Parathyroid adenoma (tissue), 2 donors: Measurements from ENCODE around the gene CPVL.

Experiments used
- H2AFZ ChIP-seq: fragments of 300-600 bp; sonication (generic); one replicate; pipeline ENCODE4 v1.7.0; 2017; ENCODE audit warnings: antibody characterized with exemption, mild to moderate bottlenecking
- H3K27ac ChIP-seq: fragments of 300-600 bp; sonication (generic); one replicate; pipeline ENCODE4 v1.7.0; 2017
- H3K27me3 ChIP-seq: fragments of 300-600 bp; sonication (generic); one replicate; pipeline ENCODE4 v1.7.0; 2017; ENCODE audit warnings: low read length; ENCODE audit not compliant: control insufficient read depth, insufficient read depth
- H3K36me3 ChIP-seq: fragments of 300-600 bp; sonication (generic); one replicate; pipeline ENCODE4 v1.7.0; 2017; ENCODE audit warnings: low read length; ENCODE audit not compliant: control insufficient read depth, insufficient read depth
- H3K4me1 ChIP-seq: fragments of 300-600 bp; sonication (generic); one replicate; pipeline ENCODE4 v1.7.0; 2017; ENCODE audit warnings: control low read depth
- H3K4me2 ChIP-seq: fragments of 300-600 bp; sonication (generic); one replicate; pipeline ENCODE4 v1.7.0; 2017; ENCODE audit warnings: low read length
- H3K4me3 ChIP-seq: fragments of 300-600 bp; sonication (generic); one replicate; pipeline ENCODE4 v1.7.0; 2017; ENCODE audit warnings: low read depth, low read length
- H3K79me2 ChIP-seq: fragments of 300-600 bp; sonication (generic); one replicate; pipeline ENCODE4 v1.7.0; 2017; ENCODE audit warnings: control low read depth
- H3K9ac ChIP-seq: fragments of 300-600 bp; sonication (generic); one replicate; pipeline ENCODE4 v1.7.0; 2017; ENCODE audit warnings: mild to moderate bottlenecking
- H3K9me3 ChIP-seq: fragments of 300-600 bp; sonication (generic); one replicate; pipeline ENCODE4 v1.7.0; 2017; ENCODE audit warnings: low read length; ENCODE audit not compliant: control insufficient read depth
- TF ChIP-seq, protein P1 (sequence below): fragments of 300-600 bp; sonication (generic); IDR thresholded peaks from one replicate; pipeline ENCODE4 v1.7.0; 2017; ENCODE audit warnings: antibody characterized with exemption, mild to moderate bottlenecking
- donor health status: primary hyperparathyroidism.

Gene CPVL

DNA sequence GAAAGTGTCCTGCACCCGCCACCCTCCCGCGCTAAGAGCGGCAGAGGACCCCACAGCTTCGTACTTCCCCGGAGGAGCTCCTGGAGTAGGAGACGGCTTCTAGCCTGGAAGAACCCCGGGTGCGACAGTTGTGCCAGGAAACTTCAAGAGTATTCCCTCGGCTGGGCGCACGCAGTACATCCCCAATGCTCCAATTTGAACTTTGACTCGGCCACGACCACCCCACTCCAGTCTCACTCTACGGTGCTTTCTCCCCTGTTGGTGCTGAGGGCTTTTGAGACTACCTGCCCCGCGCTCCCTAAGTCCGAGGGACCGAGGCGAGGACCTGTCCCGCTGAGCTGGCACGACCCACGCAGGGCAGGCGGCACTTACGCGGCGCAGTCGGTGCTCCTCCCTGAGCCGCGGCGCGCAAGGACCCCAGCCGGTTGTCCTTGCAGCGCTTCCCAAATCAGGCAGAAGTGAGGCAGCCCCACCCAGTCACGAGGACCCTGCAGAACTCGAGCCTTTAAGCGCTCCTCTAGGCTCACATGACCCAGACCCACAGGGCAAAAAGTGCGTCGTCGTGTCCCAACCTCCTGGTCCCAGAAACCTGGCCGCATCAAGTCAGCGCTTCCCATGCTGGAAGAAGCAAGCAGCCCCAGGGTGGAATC lies at the start of gene CPVL:
Gene CPVL (minus strand): TSS at position 481 of the 650 bp plus-strand sequence. CDS start 25,476 bp downstream, outside the sequence.
- no peaks in the 10 kb centered on the region for H3K9me3 ChIP-seq
- H3K27me3 ChIP-seq, result peaks cover 3% of the 10 kb centered on the region
- no peak within 1 kb of the TSS for H3K27ac ChIP-seq
- H3K4me2 ChIP-seq, result peak within 1 kb of the TSS; percentile 69
- H3K36me3 ChIP-seq, result no peaks in the 10 kb centered on the region
- H2AFZ ChIP-seq, result peak within 1 kb of the TSS; percentile 46
- H3K4me3 ChIP-seq, result peak within 1 kb of the TSS; percentile 3
- TF ChIP-seq, protein P1, sequence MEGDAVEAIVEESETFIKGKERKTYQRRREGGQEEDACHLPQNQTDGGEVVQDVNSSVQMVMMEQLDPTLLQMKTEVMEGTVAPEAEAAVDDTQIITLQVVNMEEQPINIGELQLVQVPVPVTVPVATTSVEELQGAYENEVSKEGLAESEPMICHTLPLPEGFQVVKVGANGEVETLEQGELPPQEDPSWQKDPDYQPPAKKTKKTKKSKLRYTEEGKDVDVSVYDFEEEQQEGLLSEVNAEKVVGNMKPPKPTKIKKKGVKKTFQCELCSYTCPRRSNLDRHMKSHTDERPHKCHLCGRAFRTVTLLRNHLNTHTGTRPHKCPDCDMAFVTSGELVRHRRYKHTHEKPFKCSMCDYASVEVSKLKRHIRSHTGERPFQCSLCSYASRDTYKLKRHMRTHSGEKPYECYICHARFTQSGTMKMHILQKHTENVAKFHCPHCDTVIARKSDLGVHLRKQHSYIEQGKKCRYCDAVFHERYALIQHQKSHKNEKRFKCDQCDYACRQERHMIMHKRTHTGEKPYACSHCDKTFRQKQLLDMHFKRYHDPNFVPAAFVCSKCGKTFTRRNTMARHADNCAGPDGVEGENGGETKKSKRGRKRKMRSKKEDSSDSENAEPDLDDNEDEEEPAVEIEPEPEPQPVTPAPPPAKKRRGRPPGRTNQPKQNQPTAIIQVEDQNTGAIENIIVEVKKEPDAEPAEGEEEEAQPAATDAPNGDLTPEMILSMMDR, result no peak
- no peaks in the 10 kb centered on the region for H3K79me2 ChIP-seq
- no peak within 1 kb of the TSS for H3K9ac ChIP-seq
- no peaks in the 10 kb centered on the region for H3K4me1 ChIP-seq

- Histone ChIP-seq H3K27me3 (no peaks in the 10 kb centered on the region), H2AFZ (peak within 1 kb of the TSS; percentile 79), H3K9ac (no peak within 1 kb of the TSS), H3K4me2 (peak within 1 kb of the TSS; percentile 75), H3K9me3 (no peaks in the 10 kb centered on the region), H3K4me1 (no peaks in the 10 kb centered on the region), H3K4me3 (peak within 1 kb of the TSS; percentile 57), H3K79me2 (no peaks in the 10 kb centered on the region), H3K27ac (no peak within 1 kb of the TSS), H3K36me3 (no peaks in the 10 kb centered on the region)
- TF ChIP-seq, protein P1, result no peak
Measured at GRCh38 chr7:29194594-29195427, 48.5 kb upstream of the CPVL start, which contains the start of gene CHN2. TSS of gene CHN2 (plus strand) at chr7:29194775.

GRCh38 chr7:29194206-29194593 lies 47.9 kb upstream of the CPVL start:
- Histone ChIP-seq H3K4me3 (peak overlapping the region; percentile 57), H3K9me3 (no peaks in the 10 kb centered on the region), H3K36me3 (no peaks in the 10 kb centered on the region), H3K27me3 (no peaks in the 10 kb centered on the region), H3K9ac (no peak overlapping the region), H2AFZ (peak overlapping the region; percentile 79), H3K27ac (no peak overlapping the region), H3K4me1 (no peaks in the 10 kb centered on the region), H3K79me2 (no peaks in the 10 kb centered on the region), H3K4me2 (peak overlapping the region; percentile 75)
- TF ChIP-seq, protein P1, result no peak

DNA sequence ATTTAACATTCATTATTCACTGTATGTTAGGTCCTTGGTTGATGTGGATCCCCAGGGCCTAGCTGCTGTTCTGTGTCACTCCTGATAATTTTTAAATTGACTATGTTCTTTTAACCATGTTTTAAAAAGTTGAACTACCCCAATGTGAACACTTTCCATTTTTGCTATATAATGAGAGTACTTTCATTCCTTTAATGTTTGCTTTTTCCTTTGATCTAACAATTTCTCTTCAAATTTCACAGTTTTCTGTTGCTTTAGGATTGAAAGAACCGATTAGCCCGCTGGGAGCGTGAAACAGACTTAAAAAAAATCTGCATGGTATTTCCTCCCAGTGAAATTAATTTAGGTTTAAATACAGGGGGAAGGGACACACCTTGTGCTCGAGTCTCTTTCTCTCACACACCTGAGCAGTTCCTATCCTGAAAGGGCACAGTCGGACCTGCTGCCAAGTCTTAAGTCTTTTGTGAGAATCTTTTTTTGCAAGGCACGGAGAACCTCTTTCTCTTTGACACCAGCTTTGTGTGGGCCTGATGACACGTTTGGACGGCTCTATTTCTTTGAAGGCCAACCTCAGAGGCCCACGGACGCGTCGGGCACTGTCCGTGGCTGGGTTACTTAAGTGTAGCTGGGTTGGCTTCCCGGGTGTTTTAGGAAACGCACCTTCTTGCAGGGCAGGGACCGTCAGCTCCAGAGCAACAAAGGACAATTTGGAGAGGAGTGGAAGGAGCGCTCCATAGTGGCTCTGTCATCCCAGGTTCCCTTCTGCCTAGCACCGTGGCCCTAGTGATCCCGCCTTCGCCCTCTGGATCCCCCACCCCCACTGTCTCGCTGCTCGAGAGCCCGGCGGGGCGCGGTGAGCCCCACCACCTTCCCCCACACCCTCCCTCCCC lies 47.2 kb upstream of the CPVL start:
- Histone ChIP-seq H3K79me2 (no peaks in the 10 kb centered on the region), H3K4me1 (no peaks in the 10 kb centered on the region), H3K9me3 (no peaks in the 10 kb centered on the region), H3K36me3 (no peaks in the 10 kb centered on the region), H3K27ac (no peak overlapping the region), H3K27me3 (no peaks in the 10 kb centered on the region), H2AFZ (no peak overlapping the region), H3K4me2 (no peak overlapping the region), H3K4me3 (no peak overlapping the region), H3K9ac (no peak overlapping the region)
- TF ChIP-seq, protein P1, result no peak
